Small intestine (tissue), 7 donors: ENCODE results near the gene PALD1. TPM values are rescaled to one million over a fixed set of nuclear protein-coding genes. Genes with fewer than 3 reads are reported as not detected.
A peak's percentile ranks its signal among the peaks of the same experiment; 100 is the strongest.

Source experiments
- DNase-seq, 2 donors: peaks; one replicate each; pipeline versions ENCODE4 v3.0.0 to v3.0.0-alpha.2; 2013
- FAIRE-seq: peaks from 2 replicates; lab custom pipeline; 2012; peaks lifted over from hg19 to GRCh38; lab: Jason Lieb, UNC
- H3K27ac ChIP-seq, 3 donors: one replicate each; pipeline ENCODE4 v1.5.1; 2013; ENCODE audit warnings: low read length in 2 of 3, mild to moderate bottlenecking in 2 of 3, control low read depth in 1 of 3, inconsistent platforms in 1 of 3, low read depth in 1 of 3, moderate library complexity in 1 of 3
- H3K27me3 ChIP-seq, 3 donors: one replicate each; pipeline ENCODE4 v1.6.1; 2013; ENCODE audit warnings: low read length in 3 of 3, inconsistent platforms in 1 of 3; ENCODE audit not compliant: control insufficient read depth in 3 of 3, insufficient read depth in 3 of 3
- H3K36me3 ChIP-seq, 3 donors: one replicate each; pipeline ENCODE4 v1.6.1; 2013; ENCODE audit warnings: low read length in 3 of 3, inconsistent platforms in 1 of 3, low read depth in 1 of 3, mild to moderate bottlenecking in 1 of 3, moderate library complexity in 1 of 3; ENCODE audit not compliant: control insufficient read depth in 3 of 3, insufficient read depth in 2 of 3
- H3K4me1 ChIP-seq, 3 donors: one replicate each; pipeline ENCODE4 v1.6.1; 2013; ENCODE audit warnings: low read length in 2 of 3, inconsistent platforms in 1 of 3, low read depth in 1 of 3, mild to moderate bottlenecking in 1 of 3, moderate library complexity in 1 of 3; ENCODE audit not compliant: control insufficient read depth in 3 of 3, insufficient read depth in 2 of 3
- H3K4me3 ChIP-seq, 3 donors: one replicate each; pipeline ENCODE4 v1.5.1; 2013; ENCODE audit warnings: low read length in 3 of 3, control low read depth in 1 of 3, inconsistent platforms in 1 of 3, low read depth in 1 of 3, mild to moderate bottlenecking in 1 of 3, moderate library complexity in 1 of 3
- H3K9me3 ChIP-seq, 2 donors: one replicate each; pipeline ENCODE4 v1.6.1; 2013; ENCODE audit warnings: low read depth in 1 of 2, low read length in 1 of 2; ENCODE audit not compliant: control insufficient read depth in 2 of 2, insufficient read depth in 1 of 2
- WGBS, 3 donors: extraction: QIAGEN DNeasy Blood & Tissue Kit; methylation state at CpG; one replicate each; pipeline ENCODE4 v1.1.7; 2013; 5-methylcytosine and 5-hydroxymethylcytosine counted together
- polyA plus RNA-seq, 4 donors: library from polyadenylated mRNA; stranded (reverse) in 3 of 4; unstranded in 1 of 4; fragments of 200-250 nt in 3 of 4; fragments of 120-200 nt in 1 of 4; gene quantifications; one replicate each; pipeline versions ENCODE4 v1.2.1 to v1.2.3, GENCODE V29; 2013
- donor health status: healthy with polysubstance abuse.
- donor health status: control.
- donor health status: control.
- donor health status: Bipolar disorder and iron deficiency.
- donor health status: healthy.

Gene PALD1
- polyA plus RNA-seq, 4 donors, result 0.22 to 4.2 (median 3.2) TPM

- Histone ChIP-seq H3K9me3 (no peaks in the 10 kb centered on the region), H3K27ac (no peak overlapping the region), H3K27me3 (no peaks in the 10 kb centered on the region), H3K4me3 (no peak overlapping the region), H3K36me3 (peaks cover 0 to 12% (median 0%) of the 10 kb centered on the region in 3 donors), H3K4me1 (no peaks in the 10 kb centered on the region)
- FAIRE-seq (no peak), DNase-seq (no peak)
- WGBS, 3 donors, result 76 to 82% (median 81%) methylated on average over 4 of the region's 4 CpGs
Observed at GRCh38 chr10:70528314-70528713, 49.7 kb downstream of the PALD1 start.

DNA sequence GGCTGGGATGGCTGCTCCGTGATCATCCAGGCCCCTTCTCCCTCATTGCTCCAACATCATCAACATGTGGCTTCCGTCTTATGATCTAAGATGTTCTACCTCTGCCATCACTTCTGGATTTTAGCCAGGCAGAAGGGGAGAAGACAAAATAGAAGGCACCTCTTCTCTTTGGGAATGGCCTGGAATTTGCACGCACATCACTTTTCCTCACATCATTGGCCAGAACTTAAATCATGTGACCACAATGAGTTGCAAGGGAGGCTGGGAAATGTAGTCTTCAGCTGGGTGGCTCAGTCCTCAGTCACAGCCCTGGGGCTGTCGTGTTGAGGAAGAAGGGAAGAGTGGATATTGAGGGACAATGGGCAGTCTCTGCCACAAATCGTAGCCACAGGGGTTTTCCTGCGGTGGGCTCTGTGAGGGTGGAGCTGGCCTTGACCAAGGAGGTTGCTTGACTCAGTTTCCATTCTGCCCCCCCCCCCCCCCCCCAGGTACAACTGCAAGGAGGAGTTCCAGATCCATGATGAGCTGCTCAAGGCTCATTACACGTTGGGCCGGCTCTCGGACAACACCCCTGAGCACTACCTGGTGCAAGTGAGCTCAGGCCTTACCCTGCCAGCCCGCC, 50.3 kb downstream of the PALD1 start:
- peaks cover 0 to 13% (median 0%) of the 10 kb centered on the region in 3 donors for H3K36me3 ChIP-seq
- 68 to 76% (median 72%) methylated on average over 10 of the region's 10 CpGs for WGBS, 3 donors

DNA sequence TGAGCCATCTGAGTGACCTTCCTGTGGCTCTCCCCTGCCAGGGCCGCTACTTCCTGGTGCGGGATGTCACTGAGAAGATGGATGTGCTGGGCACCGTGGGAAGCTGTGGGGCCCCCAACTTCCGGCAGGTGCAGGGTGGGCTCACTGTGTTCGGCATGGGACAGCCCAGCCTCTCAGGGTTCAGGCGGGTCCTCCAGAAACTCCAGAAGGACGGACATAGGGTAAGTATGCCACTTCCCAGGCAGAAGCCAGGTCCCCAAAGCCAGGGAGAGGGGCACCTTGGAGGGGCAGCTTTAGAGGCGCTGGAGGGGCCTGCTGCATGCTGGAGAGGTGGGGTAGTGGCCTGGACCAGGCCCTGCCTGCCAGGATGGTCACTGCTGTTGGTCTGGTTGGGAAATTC, 51.3 kb downstream of the PALD1 start:
- Histone ChIP-seq H3K27ac (no peak overlapping the region), H3K27me3 (no peaks in the 10 kb centered on the region), H3K36me3 (peaks cover 0 to 17% (median 0%) of the 10 kb centered on the region in 3 donors), H3K9me3 (no peaks in the 10 kb centered on the region), H3K4me3 (no peak overlapping the region), H3K4me1 (no peaks in the 10 kb centered on the region)
- 76 to 79% (median 78%) methylated on average over 8 of the region's 8 CpGs for WGBS, 3 donors
- DNase-seq, result no peak
- no peak for FAIRE-seq

More for the DNA sequence above, 50.3 kb downstream of the PALD1 start:
- peak; percentile 42 to 48 for DNase-seq
- Histone ChIP-seq H3K27ac (no peak overlapping the region), H3K9me3 (no peaks in the 10 kb centered on the region), H3K4me3 (no peak overlapping the region), H3K4me1 (no peaks in the 10 kb centered on the region), H3K27me3 (no peaks in the 10 kb centered on the region)
- FAIRE-seq, result no peak

- H3K4me1 ChIP-seq, result no peaks in the 10 kb centered on the region
- 87 to 94% (median 90%) methylated on average over 6 of the region's 6 CpGs for WGBS, 3 donors
Observed at GRCh38 chr10:70530315-70530714, 51.7 kb downstream of the PALD1 start.

DNA sequence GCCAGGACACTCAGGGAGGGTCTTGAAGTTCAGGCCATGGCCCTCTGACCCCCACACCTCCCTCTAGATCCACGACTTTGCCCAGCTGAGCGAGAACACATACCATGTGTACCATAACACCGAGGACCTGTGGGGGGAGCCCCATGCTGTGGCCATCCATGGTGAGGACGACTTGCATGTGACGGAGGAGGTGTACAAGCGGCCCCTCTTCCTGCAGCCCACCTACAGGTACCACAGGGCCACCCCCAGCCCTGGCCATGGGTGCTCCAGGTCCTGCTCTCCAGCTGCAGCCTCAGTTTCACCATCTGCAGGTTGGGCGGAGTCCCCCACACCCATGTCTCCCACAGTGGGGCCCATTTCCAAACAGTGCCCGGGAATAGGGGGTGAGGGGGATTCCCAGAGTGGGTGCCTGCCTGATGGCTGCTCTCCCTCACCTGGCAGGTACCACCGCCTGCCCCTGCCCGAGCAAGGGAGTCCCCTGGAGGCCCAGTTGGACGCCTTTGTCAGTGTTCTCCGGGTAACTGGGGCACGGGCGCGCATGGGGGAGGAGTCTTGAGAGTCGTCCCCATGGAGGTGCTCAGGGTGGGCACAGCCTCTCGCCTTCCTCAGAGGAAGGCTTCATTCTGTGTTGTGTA, 54.1 kb downstream of the PALD1 start:
- 78 to 90% (median 86%) methylated on average over 16 to 17 of the region's 17 CpGs for WGBS, 3 donors
- Histone ChIP-seq H3K4me3 (no peak overlapping the region), H3K27me3 (no peaks in the 10 kb centered on the region), H3K9me3 (no peaks in the 10 kb centered on the region), H3K36me3 (peaks cover 0 to 17% (median 0%) of the 10 kb centered on the region in 3 donors), H3K4me1 (no peaks in the 10 kb centered on the region), H3K27ac (no peak overlapping the region)
- no peak for DNase-seq
- no peak for FAIRE-seq

More at GRCh38 chr10:70530315-70530714, 51.7 kb downstream of the PALD1 start:
- DNase-seq, result no peak
- Histone ChIP-seq H3K27ac (no peak overlapping the region), H3K9me3 (no peaks in the 10 kb centered on the region), H3K4me3 (no peak overlapping the region), H3K27me3 (no peaks in the 10 kb centered on the region), H3K36me3 (peaks cover 0 to 17% (median 0%) of the 10 kb centered on the region in 3 donors)
- no peak for FAIRE-seq

GRCh38 chr10:70533189-70533558, 54.6 kb downstream of the PALD1 start:
- H3K27me3 ChIP-seq, result no peaks in the 10 kb centered on the region
- DNase-seq (no peak), FAIRE-seq (no peak)
- peaks cover 0 to 17% (median 0%) of the 10 kb centered on the region in 3 donors for H3K36me3 ChIP-seq
- 87 to 90% (median 89%) methylated on average over 5 of the region's 5 CpGs for WGBS, 3 donors
- no peak overlapping the region for H3K4me3 ChIP-seq
- no peaks in the 10 kb centered on the region for H3K4me1 ChIP-seq
- H3K9me3 ChIP-seq, result no peaks in the 10 kb centered on the region
- no peak overlapping the region for H3K27ac ChIP-seq

GRCh38 chr10:70534281-70534680, 55.7 kb downstream of the PALD1 start:
- Histone ChIP-seq H3K4me1 (no peaks in the 10 kb centered on the region), H3K27me3 (no peaks in the 10 kb centered on the region), H3K9me3 (no peaks in the 10 kb centered on the region), H3K27ac (peak overlapping the region in 1 of 3 donors; percentile 4), H3K4me3 (no peak overlapping the region), H3K36me3 (peaks cover 0 to 22% (median 3%) of the 10 kb centered on the region in 3 donors)
- WGBS, 3 donors, result 80 to 86% (median 82%) methylated on average over 10 of the region's 10 CpGs
- DNase-seq, result no peak
- FAIRE-seq, result no peak

GRCh38 chr10:70535001-70535400, 56.4 kb downstream of the PALD1 start:
- peak overlapping the region in 1 of 3 donors; percentile 4 for H3K27ac ChIP-seq
- H3K4me1 ChIP-seq, result no peaks in the 10 kb centered on the region
- peaks cover 0 to 24% (median 3%) of the 10 kb centered on the region in 3 donors for H3K36me3 ChIP-seq
- no peak for DNase-seq
- no peak overlapping the region for H3K4me3 ChIP-seq
- FAIRE-seq, result no peak
- H3K9me3 ChIP-seq, result no peaks in the 10 kb centered on the region
- no peaks in the 10 kb centered on the region for H3K27me3 ChIP-seq
- 90 to 97% (median 94%) methylated on average over 2 of the region's 2 CpGs for WGBS, 3 donors
